Omental fat pad (tissue), 4 donors: Measurements from ENCODE around the gene EFNA5. TPM values are rescaled to one million over a fixed set of nuclear protein-coding genes. Genes with fewer than 3 reads are reported as not detected.

Source experiments
- ATAC-seq: fragments of 150-250 bp; one replicate; pipeline ENCODE4 v1.9.1; 2016; ENCODE audit warnings: mild to moderate bottlenecking, moderate library complexity; ENCODE audit not compliant: low FRiP score
- DNase-seq: peaks from one replicate; pipeline ENCODE4 v3.0.0-alpha.2; 2019; ENCODE audit warnings: low spot score
- CTCF ChIP-seq, 3 donors: fragments of 450-650 bp; IDR thresholded peaks; one replicate each; pipeline ENCODE4 v1.5.1; 2016 to 2017; ENCODE audit warnings: antibody characterized with exemption in 3 of 3, mild to moderate bottlenecking in 3 of 3, moderate library complexity in 2 of 3
- total RNA-seq, 4 donors: library from RNA; depleted of rRNA; stranded (reverse); fragments of >200 nt; gene quantifications; one replicate each; pipeline ENCODE4 v1.1.0, GENCODE V29; 2016

The EFNA5 gene
- total RNA-seq, 4 donors from 2014 or later = 9.0 to 26.3 (median 14.0) TPM

- DNase-seq = no peak
- TF ChIP-seq CTCF (IDR thresholded peaks at IDR 0.05) = no peak
- ATAC-seq = no peak
Measured at GRCh38 chr5:107551088-107551487, 119.6 kb downstream of the EFNA5 start.

GRCh38 chr5:107549567-107549966, 121.2 kb downstream of the EFNA5 start:
- DNase-seq (no peak), ATAC-seq (no peak)
- TF ChIP-seq CTCF (IDR thresholded peaks at IDR 0.05) = no peak

- no peak for TF ChIP-seq CTCF (IDR thresholded peaks at IDR 0.05)
- DNase-seq = no peak
- ATAC-seq = no peak
Measured at GRCh38 chr5:107548477-107548876, 122.3 kb downstream of the EFNA5 start.

- no peak for ATAC-seq
- no peak for DNase-seq
- TF ChIP-seq CTCF (IDR thresholded peaks at IDR 0.05) = no peak
Measured at GRCh38 chr5:107546719-107547118, 124.0 kb downstream of the EFNA5 start.

- no peak for TF ChIP-seq CTCF (IDR thresholded peaks at IDR 0.05)
- DNase-seq = no peak
- ATAC-seq = no peak
Measured at GRCh38 chr5:107545486-107545885, 125.3 kb downstream of the EFNA5 start.

GRCh38 chr5:107544967-107545366, 125.8 kb downstream of the EFNA5 start:
- TF ChIP-seq CTCF (IDR thresholded peaks at IDR 0.05) = no peak
- ATAC-seq = no peak
- no peak for DNase-seq

- no peak for DNase-seq
- TF ChIP-seq CTCF (IDR thresholded peaks at IDR 0.05) = no peak
- no peak for ATAC-seq
Measured at GRCh38 chr5:107544476-107544875, 126.3 kb downstream of the EFNA5 start.
